H9 (cell line): Measurements from ENCODE around the gene CYCS. TPM values are rescaled to one million over a fixed set of nuclear protein-coding genes. Genes with fewer than 3 reads are reported as not detected.

Experiments used
- DNase-seq: peaks from one replicate; pipeline ENCODE4 v3.0.0-alpha.2; 2017
- H2AFZ ChIP-seq: one replicate; pipeline ENCODE4 v1.6.1; 2013; ENCODE audit warnings: mild to moderate bottlenecking, low read length, control low read depth, moderate library complexity
- H2AK5ac ChIP-seq: 2 replicates; pipeline ENCODE4 v1.6.1; 2013; ENCODE audit warnings: low read length, control low read depth, mixed read lengths; ENCODE audit not compliant: insufficient read length
- H2BK120ac ChIP-seq: one replicate; pipeline ENCODE4 v1.6.1; 2013; ENCODE audit warnings: low read depth, mild to moderate bottlenecking, low read length, control low read depth, inconsistent platforms; ENCODE audit not compliant: poor library complexity, severe bottlenecking
- H2BK12ac ChIP-seq: 2 replicates; pipeline ENCODE4 v1.6.1; 2013; ENCODE audit warnings: low read length, control low read depth, mixed read lengths, low read depth; ENCODE audit not compliant: insufficient read length
- H2BK15ac ChIP-seq: 2 replicates; pipeline ENCODE4 v1.6.1; 2013; ENCODE audit warnings: low read depth, low read length, control low read depth
- H2BK20ac ChIP-seq: one replicate; pipeline ENCODE4 v1.6.1; 2013; ENCODE audit warnings: low read depth, mild to moderate bottlenecking, low read length, control low read depth, inconsistent platforms; ENCODE audit not compliant: poor library complexity, severe bottlenecking
- H2BK5ac ChIP-seq: 2 replicates; pipeline ENCODE4 v1.6.1; 2013; ENCODE audit warnings: low read length, control low read depth, mixed read lengths; ENCODE audit not compliant: insufficient read length
- H3K14ac ChIP-seq: 2 replicates; pipeline ENCODE4 v1.6.1; 2013; ENCODE audit warnings: low read length, control low read depth; ENCODE audit not compliant: insufficient read depth
- H3K18ac ChIP-seq: 2 replicates; pipeline ENCODE4 v1.6.1; 2013; ENCODE audit warnings: low read depth, mild to moderate bottlenecking, mixed read lengths, low read length, control low read depth; ENCODE audit not compliant: insufficient read length
- H3K23ac ChIP-seq: 2 replicates; pipeline ENCODE4 v1.6.1; 2013; ENCODE audit warnings: low read length, control low read depth, mixed read lengths, low read depth; ENCODE audit not compliant: insufficient read length
- H3K23me2 ChIP-seq: 2 replicates; pipeline ENCODE4 v1.6.1; 2013; ENCODE audit warnings: low read depth, mild to moderate bottlenecking, mixed read lengths, low read length, control low read depth; ENCODE audit not compliant: insufficient read length, poor library complexity, severe bottlenecking
- H3K27ac ChIP-seq: 2 replicates; pipeline ENCODE4 v1.5.1; 2013; ENCODE audit warnings: low read length, control low read depth, mixed read lengths, low read depth; ENCODE audit not compliant: insufficient read length
- H3K27me3 ChIP-seq: 2 replicates; pipeline ENCODE4 v1.6.1; 2013; ENCODE audit warnings: low read length, control low read depth, inconsistent platforms; ENCODE audit not compliant: insufficient read depth
- H3K4ac ChIP-seq: 2 replicates; pipeline ENCODE4 v1.6.1; 2013; ENCODE audit warnings: low read depth, mild to moderate bottlenecking, control low read depth, inconsistent platforms, low read length, moderate library complexity
- H3K4me1 ChIP-seq: 2 replicates; pipeline ENCODE4 v1.6.1; 2013; ENCODE audit warnings: low read length, control low read depth, inconsistent platforms; ENCODE audit not compliant: insufficient read depth
- H3K4me2 ChIP-seq: 2 replicates; pipeline ENCODE4 v1.6.1; 2013; ENCODE audit warnings: low read length, control low read depth, mixed read lengths; ENCODE audit not compliant: insufficient read length, insufficient read depth
- H3K56ac ChIP-seq: 2 replicates; pipeline ENCODE4 v1.6.1; 2013; ENCODE audit warnings: low read depth, mild to moderate bottlenecking, mixed read lengths, low read length, control low read depth; ENCODE audit not compliant: insufficient read length
- H3K79me1 ChIP-seq: 2 replicates; pipeline ENCODE4 v1.6.1; 2013; ENCODE audit warnings: low read depth, mild to moderate bottlenecking, moderate library complexity, low read length, control low read depth, inconsistent platforms; ENCODE audit not compliant: insufficient read depth, poor library complexity, severe bottlenecking
- H3K79me2 ChIP-seq: 2 replicates; pipeline ENCODE4 v1.6.1; 2013; ENCODE audit warnings: low read length, control low read depth, inconsistent platforms; ENCODE audit not compliant: insufficient read depth
- H3K9ac ChIP-seq: 2 replicates; pipeline ENCODE4 v1.6.1; 2013; ENCODE audit warnings: low read length, control low read depth, mixed read lengths; ENCODE audit not compliant: insufficient read length; ENCODE audit errors: extremely low read depth
- H3K9me3 ChIP-seq: one replicate; pipeline ENCODE4 v1.6.1; 2013; ENCODE audit warnings: low read depth, low read length, inconsistent platforms; ENCODE audit not compliant: control insufficient read depth
- H3T11ph ChIP-seq: one replicate; pipeline ENCODE4 v1.6.1; 2013; ENCODE audit warnings: mild to moderate bottlenecking, low read length, control low read depth, inconsistent platforms
- H4K20me1 ChIP-seq: one replicate; pipeline ENCODE4 v1.6.1; 2013; ENCODE audit not compliant: control insufficient read depth, insufficient read length, insufficient read depth
- H4K5ac ChIP-seq: 2 replicates; pipeline ENCODE4 v1.6.1; 2013; ENCODE audit warnings: low read depth, mild to moderate bottlenecking, mixed read lengths, low read length, control low read depth; ENCODE audit not compliant: insufficient read length
- H4K8ac ChIP-seq: replicated peaks from 2 replicates; pipeline ENCODE4 v1.6.1; 2013; ENCODE audit warnings: low read length, control low read depth, mixed read lengths, low read depth; ENCODE audit not compliant: insufficient read length
- H4K91ac ChIP-seq: 2 replicates; pipeline ENCODE4 v1.6.1; 2013; ENCODE audit warnings: low read depth, mild to moderate bottlenecking, moderate library complexity, mixed read lengths, low read length, control low read depth; ENCODE audit not compliant: insufficient read length
- H3K27ac Mint-ChIP-seq, 3 experiments: 2 replicates in 2 of 3; 3 replicates in 1 of 3; pipeline ENCODE4 v1.8.0; 2020 to 2021; ENCODE audit warnings: mixed read lengths in 3 of 3, mild to moderate bottlenecking in 1 of 3, moderate library complexity in 1 of 3
- H3K27me3 Mint-ChIP-seq: 2 replicates; pipeline ENCODE4 v1.8.0; 2021; ENCODE audit warnings: low read depth, mild to moderate bottlenecking, moderate library complexity, mixed read lengths
- H3K36me3 Mint-ChIP-seq, 3 experiments: 2 replicates in 2 of 3; 3 replicates in 1 of 3; pipeline ENCODE4 v1.8.0; 2020 to 2021; ENCODE audit warnings: low read depth in 3 of 3, mixed read lengths in 3 of 3; ENCODE audit not compliant: insufficient read depth in 1 of 3
- H3K4me1 Mint-ChIP-seq, 2 experiments: 2 replicates each; pipeline ENCODE4 v1.8.0; 2020; ENCODE audit warnings: mixed read lengths in 2 of 2
- H3K4me3 Mint-ChIP-seq, 2 experiments: 2 replicates in 1 of 2; 3 replicates in 1 of 2; pipeline ENCODE4 v1.8.0; 2020 to 2021; ENCODE audit warnings: mild to moderate bottlenecking in 2 of 2, mixed read lengths in 2 of 2, moderate library complexity in 1 of 2
- H3K9me3 Mint-ChIP-seq, 2 experiments: 2 replicates in 1 of 2; 3 replicates in 1 of 2; pipeline ENCODE4 v1.8.0; 2020; ENCODE audit warnings: mild to moderate bottlenecking in 2 of 2, mixed read lengths in 2 of 2, moderate library complexity in 1 of 2
- WGBS: extraction: QIAGEN DNeasy Blood & Tissue Kit; methylation state at CpG from one replicate; pipeline ENCODE4 v1.1.7; 2013; ENCODE audit warnings: missing lambda C conversion rate, low lambda C conversion rate, mixed read lengths; ENCODE audit not compliant: insufficient read length; ENCODE audit errors: extremely low coverage; 5-methylcytosine and 5-hydroxymethylcytosine counted together
- total RNA-seq: library from RNA; stranded (reverse); gene quantifications from 2 replicates; pipeline ENCODE4 v1.2.1, GENCODE V29; 2021
- TF ChIP-seq, protein P1 (sequence below): fragments of 200-600 bp; sonication (generic); conservative IDR thresholded peaks from 3 replicates; pipeline ENCODE4 v1.8.0; 2021; ENCODE audit warnings: antibody characterized with exemption, mild to moderate bottlenecking

Gene CYCS
- total RNA-seq, 1 experiment from 2014 or later: 209 TPM

DNA sequence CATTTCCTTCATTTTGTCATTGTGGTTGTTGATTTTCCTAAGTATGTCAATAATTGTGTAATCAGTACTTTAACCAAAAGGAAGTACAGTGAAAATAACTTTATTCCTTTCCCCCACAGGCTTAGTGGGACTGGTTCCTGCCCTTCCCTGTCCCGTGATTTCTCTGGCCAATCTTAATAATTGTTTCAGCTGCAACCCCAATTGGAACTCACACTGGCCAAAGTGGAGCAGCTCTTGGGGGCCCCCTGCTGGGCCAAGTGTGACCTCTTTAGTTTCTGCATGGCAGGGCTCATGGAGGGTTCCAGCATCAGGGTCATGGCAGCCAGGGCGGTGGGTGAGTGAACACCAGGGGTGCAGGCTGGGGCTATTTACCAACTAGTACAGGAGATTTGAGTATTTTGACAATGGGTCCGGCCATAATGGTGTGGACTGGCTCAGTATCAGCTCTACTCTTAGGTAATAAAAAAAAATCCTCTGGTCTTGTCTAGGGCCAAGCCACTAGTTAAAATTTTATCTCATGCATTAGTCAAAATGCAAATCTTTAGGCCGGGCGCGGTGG, 31.7 kb downstream of the CYCS start:
- Histone ChIP-seq H3K4ac (no peak overlapping the region), H3K9ac (no peak overlapping the region), H2BK20ac (no peak overlapping the region), H3K56ac (no peak overlapping the region), H2BK15ac (no peak overlapping the region), H3K9me3 (no peaks in the 10 kb centered on the region), H3K23ac (no peak overlapping the region), H3K14ac (no peak overlapping the region), H4K5ac (no peak overlapping the region), H2BK12ac (no peak overlapping the region), H3K79me1 (no peaks in the 10 kb centered on the region), H4K20me1 (no peaks in the 10 kb centered on the region), H3K4me2 (no peak overlapping the region), H3K27ac (no peak overlapping the region), H3K4me1 (no peaks in the 10 kb centered on the region), H3T11ph (no peak overlapping the region), H3K23me2 (no peaks in the 10 kb centered on the region), H3K79me2 (no peaks in the 10 kb centered on the region), H2BK5ac (no peak overlapping the region), H4K8ac (no peak overlapping the region), H2BK120ac (no peak overlapping the region), H2AFZ (no peak overlapping the region), H3K27me3 (no peaks in the 10 kb centered on the region), H2AK5ac (no peak overlapping the region), H4K91ac (no peak overlapping the region), H3K18ac (no peak overlapping the region)
- Mint-ChIP-seq H3K27ac (no peak overlapping the region), H3K36me3 (peaks cover 0 to 16% (median 0%) of the 10 kb centered on the region in 3 experiments; a peak in 2 of 7 replicates), H3K9me3 (peaks cover 2 to 13% of the 10 kb centered on the region in 2 experiments; a peak in 2 of 5 replicates), H3K27me3 (no peaks in the 10 kb centered on the region), H3K4me1 (peaks cover 4 to 6% of the 10 kb centered on the region in 2 experiments), H3K4me3 (no peak overlapping the region)
- TF ChIP-seq, protein P1, sequence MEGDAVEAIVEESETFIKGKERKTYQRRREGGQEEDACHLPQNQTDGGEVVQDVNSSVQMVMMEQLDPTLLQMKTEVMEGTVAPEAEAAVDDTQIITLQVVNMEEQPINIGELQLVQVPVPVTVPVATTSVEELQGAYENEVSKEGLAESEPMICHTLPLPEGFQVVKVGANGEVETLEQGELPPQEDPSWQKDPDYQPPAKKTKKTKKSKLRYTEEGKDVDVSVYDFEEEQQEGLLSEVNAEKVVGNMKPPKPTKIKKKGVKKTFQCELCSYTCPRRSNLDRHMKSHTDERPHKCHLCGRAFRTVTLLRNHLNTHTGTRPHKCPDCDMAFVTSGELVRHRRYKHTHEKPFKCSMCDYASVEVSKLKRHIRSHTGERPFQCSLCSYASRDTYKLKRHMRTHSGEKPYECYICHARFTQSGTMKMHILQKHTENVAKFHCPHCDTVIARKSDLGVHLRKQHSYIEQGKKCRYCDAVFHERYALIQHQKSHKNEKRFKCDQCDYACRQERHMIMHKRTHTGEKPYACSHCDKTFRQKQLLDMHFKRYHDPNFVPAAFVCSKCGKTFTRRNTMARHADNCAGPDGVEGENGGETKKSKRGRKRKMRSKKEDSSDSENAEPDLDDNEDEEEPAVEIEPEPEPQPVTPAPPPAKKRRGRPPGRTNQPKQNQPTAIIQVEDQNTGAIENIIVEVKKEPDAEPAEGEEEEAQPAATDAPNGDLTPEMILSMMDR: peak; percentile 83
- no CpG with 5 or more reads among the region's 6 CpGs for WGBS
- peak; percentile 85 for DNase-seq
